Natural killer cell treated with Interleukin-12 subunit alpha and Interleukin-12 subunit beta and Interleukin-15 and Interleukin-18, amount 100 ng/mL, for 72 hours (primary cell): Measurements from ENCODE around the gene ST3GAL4. TPM values are rescaled to one million over a fixed set of nuclear protein-coding genes. Genes with fewer than 3 reads are reported as not detected.

ENCODE experiments used
- ATAC-seq, 2 donors: fragments of 150-1000 bp; cut with Tn5 transposase in 1 of 2; sonication (Bioruptor Pico), chemical (Tn5 transposase) in 1 of 2; 2 replicates each; pipeline ENCODE4 v1.10.0; 2021
- DNase-seq: peaks from one replicate; pipeline ENCODE4 v3.0.0; 2022; ENCODE audit warnings: low spot score
- H3K27ac Mint-ChIP-seq, 2 donors: 1 replicate in 1 of 2; 2 replicates in 1 of 2; pipeline ENCODE4 v1.8.0; 2022; ENCODE audit warnings: mixed read lengths in 2 of 2, mild to moderate bottlenecking in 1 of 2, moderate library complexity in 1 of 2
- H3K27me3 Mint-ChIP-seq, 2 donors: 1 replicate in 1 of 2; 2 replicates in 1 of 2; pipeline ENCODE4 v1.8.0; 2022; ENCODE audit warnings: mixed read lengths in 2 of 2
- H3K36me3 Mint-ChIP-seq: one replicate; pipeline ENCODE4 v1.8.0; 2022; ENCODE audit warnings: mixed read lengths
- H3K4me1 Mint-ChIP-seq, 2 donors: 1 replicate in 1 of 2; 2 replicates in 1 of 2; pipeline ENCODE4 v1.8.0; 2022; ENCODE audit warnings: low read depth in 2 of 2, mixed read lengths in 2 of 2, mild to moderate bottlenecking in 1 of 2
- H3K4me3 Mint-ChIP-seq: one replicate; pipeline ENCODE4 v1.8.0; 2022; ENCODE audit warnings: mixed read lengths
- H3K9me3 Mint-ChIP-seq: 2 replicates; pipeline ENCODE4 v1.8.0; 2022; ENCODE audit warnings: mixed read lengths
- total RNA-seq, 2 donors: library from RNA; stranded (reverse); gene quantifications; one replicate each; pipeline ENCODE4 v1.2.3, GENCODE V29; 2022

The ST3GAL4 gene
- total RNA-seq, 2 donors from 2014 or later = 60.4 to 60.9 TPM

DNA sequence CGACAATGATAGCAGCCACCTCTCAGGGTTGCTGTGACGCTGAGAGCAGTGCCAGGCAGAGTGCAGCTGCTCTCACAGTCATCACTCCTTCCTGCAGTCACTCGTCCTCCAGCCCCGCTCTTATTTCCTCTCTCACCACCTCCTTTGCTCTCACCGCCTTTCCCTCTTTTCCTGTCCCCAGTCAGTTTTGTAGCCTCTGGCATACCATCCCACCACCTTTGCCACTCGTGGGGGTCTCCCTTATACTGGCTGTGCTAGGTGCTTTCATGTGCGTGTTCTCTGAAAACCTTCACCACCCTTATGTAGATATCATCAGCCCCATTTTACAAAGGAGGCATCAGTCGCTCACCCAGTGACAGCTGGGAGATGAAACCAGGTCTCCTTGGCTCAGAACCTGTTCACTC lies 19.3 kb upstream of the ST3GAL4 start:
- Mint-ChIP-seq H3K27ac (peak overlapping the region; percentile 90 to 99), H3K36me3 (peaks cover 12% of the 10 kb centered on the region), H3K4me1 (peaks cover 59 to 87% of the 10 kb centered on the region in 2 donors), H3K9me3 (no peaks in the 10 kb centered on the region), H3K4me3 (peak overlapping the region; percentile 74), H3K27me3 (no peaks in the 10 kb centered on the region)
- ATAC-seq (peak; percentile 57), DNase-seq (peak; percentile 67)

DNA sequence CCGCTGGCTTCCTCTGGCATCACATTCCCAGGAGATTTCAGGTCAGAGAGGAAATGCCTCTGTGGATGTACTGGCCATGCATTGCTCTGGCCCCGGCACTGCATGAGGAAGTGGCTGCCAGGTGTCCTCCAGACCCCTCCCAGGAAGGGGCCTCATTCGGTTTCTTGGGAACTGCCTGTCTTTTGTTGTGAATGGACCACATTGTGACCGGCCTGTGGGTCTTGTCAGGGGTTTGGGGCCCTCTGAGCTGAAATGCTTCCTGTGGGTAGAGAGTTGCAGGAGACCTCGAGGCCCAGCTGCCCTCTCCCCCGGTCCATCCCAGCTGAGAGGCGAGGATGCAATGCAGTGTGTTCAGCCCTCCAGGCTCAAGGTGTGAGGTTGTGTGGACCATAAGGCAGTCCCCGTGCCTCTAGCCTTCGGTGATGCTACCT lies 18.8 kb upstream of the ST3GAL4 start:
- ATAC-seq (no peak), DNase-seq (peak; percentile 37)
- Mint-ChIP-seq H3K9me3 (no peaks in the 10 kb centered on the region), H3K36me3 (peaks cover 12% of the 10 kb centered on the region), H3K27ac (peak overlapping the region; percentile 90 to 99), H3K4me1 (peaks cover 55 to 87% of the 10 kb centered on the region in 2 donors), H3K27me3 (no peaks in the 10 kb centered on the region), H3K4me3 (peak overlapping the region; percentile 74)

DNA sequence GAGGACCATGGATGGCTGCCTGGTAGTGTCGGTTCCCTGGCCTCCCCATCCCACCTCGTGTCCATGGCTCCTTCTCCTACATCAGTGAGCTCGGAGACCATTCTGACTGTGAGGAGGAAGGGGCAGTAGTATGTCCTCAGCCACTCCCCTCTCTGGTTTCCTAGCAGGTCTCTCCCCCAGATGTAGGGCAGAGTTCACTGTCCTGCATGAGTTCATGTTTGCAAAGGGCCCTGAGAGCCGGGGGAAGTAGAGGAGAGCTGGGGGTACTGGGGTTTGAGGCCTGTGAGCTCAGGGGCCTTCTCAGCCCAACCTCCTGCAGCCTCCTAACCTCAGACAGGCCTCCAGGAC lies 18.4 kb upstream of the ST3GAL4 start:
- Mint-ChIP-seq H3K36me3 (peaks cover 12% of the 10 kb centered on the region), H3K27ac (peak overlapping the region; percentile 90 to 99)

DNA sequence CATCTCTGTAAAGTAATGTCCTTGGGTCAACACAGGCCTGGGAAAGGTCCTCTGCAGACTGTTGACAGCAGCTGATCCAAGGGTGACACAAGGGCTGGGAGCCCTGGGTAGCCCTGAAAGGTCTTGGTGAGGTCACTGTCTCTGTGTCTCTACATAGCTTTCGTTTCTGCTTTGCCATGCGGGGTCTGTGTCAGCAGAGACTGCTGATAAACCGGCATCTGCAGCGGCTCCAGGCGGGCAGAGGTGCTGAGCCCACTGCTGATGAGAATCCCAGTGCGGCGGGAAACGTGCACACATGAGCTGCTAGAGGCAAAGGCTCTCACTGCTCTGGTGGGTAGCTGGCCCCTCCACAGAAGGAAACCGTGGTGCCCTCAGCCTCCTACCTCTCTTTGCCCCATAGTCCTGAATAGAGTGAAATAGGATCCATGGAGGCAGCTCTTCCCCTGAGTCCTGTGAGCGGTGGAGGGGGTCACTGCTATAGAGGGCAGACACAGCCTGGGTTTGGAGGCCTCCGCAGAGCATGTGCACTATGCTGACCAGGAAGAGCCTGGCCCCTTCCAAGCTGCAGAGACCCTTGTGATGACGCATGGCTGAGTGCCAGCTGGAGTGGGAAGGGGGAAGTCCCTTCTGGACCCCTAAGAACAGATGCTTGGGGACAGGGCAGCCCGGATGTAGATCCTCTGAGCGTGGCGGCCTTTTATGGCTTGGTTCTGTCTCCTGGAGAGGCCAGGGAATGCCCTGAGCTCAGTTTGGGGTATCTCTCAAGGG lies 17.8 kb upstream of the ST3GAL4 start:
- ATAC-seq (no peak), DNase-seq (peak; percentile 53)
- Mint-ChIP-seq H3K27me3 (no peaks in the 10 kb centered on the region), H3K27ac (peak overlapping the region; percentile 90 to 99), H3K4me1 (peaks cover 55 to 88% of the 10 kb centered on the region in 2 donors), H3K9me3 (no peaks in the 10 kb centered on the region), H3K36me3 (peaks cover 12% of the 10 kb centered on the region), H3K4me3 (no peak overlapping the region)

More for the DNA sequence above, 18.4 kb upstream of the ST3GAL4 start:
- DNase-seq (no peak), ATAC-seq (no peak)
- H3K4me3 Mint-ChIP-seq = no peak overlapping the region
- H3K4me1 Mint-ChIP-seq = peaks cover 55 to 88% of the 10 kb centered on the region in 2 donors
- H3K9me3 Mint-ChIP-seq = no peaks in the 10 kb centered on the region
- no peaks in the 10 kb centered on the region for H3K27me3 Mint-ChIP-seq

DNA sequence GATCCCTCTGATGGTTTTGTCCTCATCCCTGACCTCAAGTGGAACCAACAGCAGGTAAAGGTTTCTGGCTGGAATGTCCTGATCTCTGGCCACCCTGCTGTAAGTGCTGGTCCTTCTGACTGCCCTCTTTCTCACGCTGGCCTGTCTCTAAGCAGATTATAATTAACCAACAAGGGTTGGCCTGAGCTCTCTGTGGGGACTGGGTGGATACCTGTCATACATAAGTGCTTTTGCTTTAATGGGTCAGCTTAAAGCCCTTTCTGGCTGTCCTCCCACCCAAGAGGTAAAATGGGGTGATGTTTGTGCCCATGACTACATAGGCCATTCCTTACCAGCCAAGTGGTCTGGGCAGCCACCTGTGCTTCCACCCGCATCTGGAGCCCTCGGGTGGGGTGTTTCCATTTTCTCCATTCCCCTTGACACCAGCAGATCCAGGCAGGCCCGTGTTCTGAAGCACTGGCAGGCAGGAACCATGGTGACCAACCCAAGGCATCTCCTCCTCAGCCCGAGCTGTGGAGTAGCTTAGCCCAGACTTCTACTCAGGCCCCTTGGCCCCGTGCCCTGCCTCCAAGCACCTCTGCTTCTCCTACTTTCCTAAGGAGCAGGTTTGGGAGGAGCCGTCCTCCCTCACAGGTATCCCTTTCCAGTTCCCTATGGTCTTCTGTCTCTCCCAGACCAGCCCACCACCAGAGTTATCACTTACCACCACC lies 17.0 kb upstream of the ST3GAL4 start:
- peaks cover 8% of the 10 kb centered on the region for H3K36me3 Mint-ChIP-seq
- peak overlapping the region; percentile 90 to 99 for H3K27ac Mint-ChIP-seq
- no peak for ATAC-seq
- no peak overlapping the region for H3K4me3 Mint-ChIP-seq
- H3K4me1 Mint-ChIP-seq = peaks cover 47 to 81% of the 10 kb centered on the region in 2 donors
- no peaks in the 10 kb centered on the region for H3K27me3 Mint-ChIP-seq
- H3K9me3 Mint-ChIP-seq = no peaks in the 10 kb centered on the region
- DNase-seq = no peak

DNA sequence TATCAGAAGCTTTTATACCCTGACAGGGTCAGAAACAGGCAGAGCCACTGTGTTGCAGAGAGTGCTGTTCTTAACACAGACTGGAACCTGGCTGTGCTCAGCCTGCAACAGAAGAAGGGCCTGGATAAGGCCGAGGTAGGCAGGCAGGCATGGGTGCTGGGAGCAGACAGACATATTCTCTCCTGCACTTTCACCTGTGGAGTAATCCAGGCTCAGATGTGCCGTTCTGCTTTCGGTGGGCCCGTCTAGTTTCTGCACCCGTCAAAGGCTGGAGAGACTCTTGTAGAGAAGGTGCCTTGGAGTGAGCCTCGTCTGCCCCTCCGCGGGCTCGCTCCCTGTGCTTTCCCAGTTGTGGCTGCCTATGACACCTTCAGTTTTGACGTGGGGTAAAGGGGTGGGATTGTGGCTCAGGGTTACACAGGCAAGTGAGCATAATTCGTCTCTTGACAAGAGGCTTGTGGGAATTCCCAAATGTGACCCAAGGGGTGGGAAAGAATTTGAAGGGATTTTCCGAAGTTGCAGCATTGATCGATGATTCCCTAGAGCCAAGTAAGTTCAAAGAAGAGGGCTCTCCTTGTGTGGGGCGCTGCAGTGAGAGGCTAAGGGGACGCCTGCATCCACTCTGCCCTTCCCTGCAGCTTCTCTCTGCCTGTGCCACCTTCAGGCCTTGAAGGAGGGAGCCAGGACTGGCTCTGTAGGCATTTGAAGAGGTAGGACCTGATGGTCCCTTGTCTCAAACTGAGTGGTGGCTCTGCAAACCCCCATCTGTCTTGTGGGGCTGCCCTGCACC lies 16.2 kb upstream of the ST3GAL4 start:
- Mint-ChIP-seq H3K4me3 (no peak overlapping the region), H3K36me3 (peaks cover 4% of the 10 kb centered on the region), H3K4me1 (peaks cover 41 to 78% of the 10 kb centered on the region in 2 donors), H3K9me3 (no peaks in the 10 kb centered on the region), H3K27ac (peak overlapping the region; percentile 90 to 99), H3K27me3 (no peaks in the 10 kb centered on the region)
- DNase-seq (peak; percentile 58), ATAC-seq (peak in 1 of 2 donors; percentile 54)

DNA sequence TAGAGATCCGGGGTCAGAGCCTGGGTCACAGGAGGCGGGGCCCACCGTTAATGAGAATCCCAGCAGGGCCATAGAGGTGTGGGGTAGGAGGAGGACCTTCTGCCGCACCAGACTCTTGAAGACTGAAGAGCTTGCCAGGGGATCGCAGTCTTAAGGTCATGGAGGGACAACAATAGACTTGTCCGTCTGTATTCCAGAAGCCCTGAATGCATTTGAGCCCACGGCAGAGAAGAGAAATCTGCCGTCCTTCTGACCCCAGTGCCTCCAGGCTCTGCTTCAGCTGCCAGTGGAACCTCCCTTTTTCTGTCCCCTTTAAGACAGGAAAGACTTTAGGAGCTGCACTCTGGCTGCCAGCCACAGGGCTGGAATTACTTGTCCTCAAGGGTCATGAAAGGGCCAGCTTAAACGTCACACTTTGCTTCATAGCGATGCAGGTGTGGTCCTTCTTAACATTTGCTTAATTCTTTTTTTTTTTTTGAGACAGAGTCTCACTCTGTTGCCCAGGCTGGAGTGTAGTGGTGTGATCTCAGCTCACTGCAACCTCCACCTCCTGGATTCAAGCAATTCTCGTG lies 15.5 kb upstream of the ST3GAL4 start:
- peaks cover 36 to 76% of the 10 kb centered on the region in 2 donors for H3K4me1 Mint-ChIP-seq

DNA sequence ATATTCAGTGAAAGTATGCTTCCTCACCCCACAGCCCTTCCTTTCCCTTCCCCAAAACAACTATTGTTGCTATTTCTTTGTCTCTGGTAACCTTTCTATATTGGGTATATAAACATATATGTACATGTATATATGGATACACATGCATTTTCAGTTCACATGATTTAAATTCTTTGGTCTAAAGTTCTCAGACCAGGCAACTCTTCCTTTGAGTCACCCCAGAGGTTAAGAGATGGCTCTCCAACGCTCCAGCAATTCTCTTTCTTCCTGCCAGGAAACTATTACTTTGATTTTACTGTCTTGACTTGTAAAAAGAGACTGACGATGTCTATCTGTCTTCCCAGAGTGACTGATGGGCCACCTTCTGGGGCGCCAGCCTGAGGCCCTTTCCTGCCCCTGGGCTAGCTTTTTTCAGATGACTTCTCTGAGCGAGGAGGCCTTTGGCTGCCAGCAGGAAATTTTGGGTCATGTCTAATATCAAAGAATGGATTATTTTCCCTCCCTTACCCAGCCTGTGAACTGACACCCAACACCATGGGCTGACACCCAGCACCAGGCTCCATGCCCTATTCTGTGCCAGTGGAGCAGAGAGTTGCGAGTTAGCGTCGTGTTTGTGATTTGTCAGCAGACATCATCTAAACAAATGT lies 14.4 kb upstream of the ST3GAL4 start:
- Mint-ChIP-seq H3K4me1 (peaks cover 37 to 74% of the 10 kb centered on the region in 2 donors), H3K27me3 (no peaks in the 10 kb centered on the region), H3K36me3 (peaks cover 5% of the 10 kb centered on the region), H3K27ac (peak overlapping the region; percentile 81 to 99), H3K9me3 (no peaks in the 10 kb centered on the region), H3K4me3 (no peak overlapping the region)
- ATAC-seq = no peak
- peak; percentile 37 for DNase-seq

More for the DNA sequence above, 15.5 kb upstream of the ST3GAL4 start:
- Mint-ChIP-seq H3K27ac (peak overlapping the region; percentile 90 to 99), H3K4me3 (no peak overlapping the region), H3K27me3 (no peaks in the 10 kb centered on the region), H3K9me3 (no peaks in the 10 kb centered on the region), H3K36me3 (peaks cover 4% of the 10 kb centered on the region)
- no peak for ATAC-seq
- DNase-seq = peak; percentile 44

DNA sequence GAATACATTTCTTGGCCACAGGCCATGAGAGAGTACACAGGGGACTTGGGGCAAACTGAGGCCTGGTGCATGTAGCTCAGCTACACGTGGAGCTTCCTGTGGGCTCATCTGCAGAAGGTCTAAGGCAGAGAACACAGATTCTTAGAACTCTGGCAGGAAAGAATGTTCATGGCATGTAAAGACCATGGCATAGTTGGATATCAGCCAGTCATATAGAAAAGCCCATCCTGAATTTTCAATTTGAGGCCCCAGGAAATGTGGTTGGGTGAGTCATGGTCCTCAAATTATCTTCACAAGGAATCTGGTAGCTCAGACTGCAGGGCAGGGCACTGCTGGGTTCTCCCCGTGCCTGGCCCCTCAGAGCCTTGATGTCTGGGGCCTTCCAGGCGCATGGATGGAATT lies 13.7 kb upstream of the ST3GAL4 start:
- H3K36me3 Mint-ChIP-seq = peaks cover 6% of the 10 kb centered on the region
- no peak overlapping the region for H3K4me3 Mint-ChIP-seq
- no peaks in the 10 kb centered on the region for H3K9me3 Mint-ChIP-seq
- H3K27ac Mint-ChIP-seq = peak overlapping the region; percentile 81 to 99
- DNase-seq (peak; percentile 12), ATAC-seq (no peak)
- peaks cover 36 to 71% of the 10 kb centered on the region in 2 donors for H3K4me1 Mint-ChIP-seq
- no peaks in the 10 kb centered on the region for H3K27me3 Mint-ChIP-seq

DNA sequence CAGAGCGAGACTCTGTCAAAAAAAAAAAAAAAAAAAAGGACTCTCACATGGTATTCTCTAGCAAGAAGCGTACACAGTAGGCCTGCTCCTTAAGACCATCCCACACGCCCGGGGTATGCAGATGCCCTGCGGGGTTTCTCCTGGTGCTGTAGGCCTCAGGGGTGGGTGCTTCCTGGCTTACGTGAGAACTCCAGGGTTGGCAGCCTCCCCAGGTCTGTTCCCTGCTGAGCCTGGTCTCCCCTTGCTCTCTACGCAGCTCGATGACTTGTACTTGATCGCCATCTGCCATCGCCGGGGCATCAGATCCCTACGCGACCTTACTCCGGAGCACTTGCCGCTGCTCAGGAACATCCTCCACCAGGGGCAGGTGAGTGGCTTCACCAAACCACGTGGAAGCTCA lies 12.4 kb upstream of the ST3GAL4 start:
- Mint-ChIP-seq H3K4me1 (peaks cover 34 to 60% of the 10 kb centered on the region in 2 donors), H3K4me3 (no peak overlapping the region), H3K9me3 (no peaks in the 10 kb centered on the region), H3K36me3 (peaks cover 6% of the 10 kb centered on the region), H3K27ac (peak overlapping the region; percentile 95 to 99), H3K27me3 (no peaks in the 10 kb centered on the region)
- ATAC-seq (no peak), DNase-seq (peak; percentile 34)

DNA sequence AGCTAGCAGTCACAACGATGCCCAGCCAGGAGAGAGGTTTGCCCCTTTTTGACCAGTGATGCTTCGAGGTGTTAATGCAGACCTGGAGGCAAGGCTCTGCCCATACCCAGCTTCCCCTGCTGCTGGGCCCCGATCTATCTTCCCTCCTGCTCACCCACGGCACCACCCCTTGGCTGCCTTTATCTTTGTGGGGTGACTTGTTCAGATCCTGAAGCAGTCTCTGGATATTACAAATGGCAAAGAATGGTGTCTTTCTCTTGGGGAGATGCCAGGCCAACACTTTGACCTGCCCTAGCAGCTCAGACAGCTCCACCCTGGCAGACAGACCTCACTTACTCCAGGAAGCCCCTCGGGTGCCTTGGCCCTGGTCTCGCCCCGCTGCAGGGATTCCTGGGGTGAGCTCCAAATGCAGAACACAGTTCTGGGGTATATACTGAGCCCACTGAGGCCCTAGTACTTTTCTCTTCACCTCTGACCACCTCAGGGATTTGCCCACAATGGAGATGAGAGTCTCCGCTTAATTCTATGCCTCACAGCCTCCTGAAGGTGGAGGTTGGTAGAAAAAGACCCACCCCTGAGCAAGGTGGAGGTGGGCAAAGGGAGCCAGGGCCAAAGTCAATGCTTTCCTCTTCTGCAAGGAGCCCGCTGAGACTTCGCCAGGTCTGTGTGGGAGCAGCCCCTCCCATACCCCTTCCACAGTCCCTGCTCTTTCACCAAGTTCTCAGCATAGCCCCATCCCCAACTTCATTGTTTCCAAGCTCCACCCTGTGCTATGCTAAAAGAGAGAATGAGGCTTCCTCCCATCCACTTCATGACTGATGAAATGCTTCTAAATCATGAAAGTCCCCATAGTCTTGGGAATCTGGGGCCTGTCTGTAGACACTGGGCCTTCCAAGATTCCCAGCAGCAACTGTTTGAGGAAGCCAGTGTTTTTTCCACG lies 11.1 kb upstream of the ST3GAL4 start:
- DNase-seq (peak; percentile 47), ATAC-seq (no peak)
- peaks cover 41 to 57% of the 10 kb centered on the region in 2 donors for H3K4me1 Mint-ChIP-seq
- H3K27ac Mint-ChIP-seq = peak overlapping the region; percentile 95 to 99
- H3K4me3 Mint-ChIP-seq = no peak overlapping the region
- H3K36me3 Mint-ChIP-seq = peaks cover 10% of the 10 kb centered on the region
- no peaks in the 10 kb centered on the region for H3K9me3 Mint-ChIP-seq
- no peaks in the 10 kb centered on the region for H3K27me3 Mint-ChIP-seq

DNA sequence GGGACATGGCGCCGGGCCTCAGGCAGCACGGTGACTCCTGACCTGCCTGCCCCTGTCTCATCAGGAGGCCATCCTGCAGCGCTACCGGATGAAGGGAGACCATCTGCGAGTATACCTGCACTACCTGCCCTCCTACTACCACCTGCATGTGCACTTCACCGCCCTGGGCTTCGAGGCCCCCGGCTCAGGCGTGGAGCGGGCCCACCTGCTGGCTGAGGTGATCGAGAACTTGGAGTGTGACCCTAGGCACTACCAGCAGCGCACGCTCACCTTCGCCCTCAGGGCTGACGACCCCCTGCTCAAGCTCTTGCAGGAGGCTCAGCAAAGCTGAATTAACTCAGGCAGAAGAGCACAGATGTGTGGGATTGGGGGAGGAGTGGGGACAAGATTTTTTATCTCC lies 10.2 kb upstream of the ST3GAL4 start:
- no peak overlapping the region for H3K4me3 Mint-ChIP-seq
- peak; percentile 34 for DNase-seq
- no peaks in the 10 kb centered on the region for H3K9me3 Mint-ChIP-seq
- H3K36me3 Mint-ChIP-seq = peaks cover 10% of the 10 kb centered on the region
- H3K4me1 Mint-ChIP-seq = peaks cover 40 to 52% of the 10 kb centered on the region in 2 donors
- no peak for ATAC-seq
- H3K27me3 Mint-ChIP-seq = no peaks in the 10 kb centered on the region
- H3K27ac Mint-ChIP-seq = peak overlapping the region; percentile 95 to 99
